ENCODE measurements around the gene IGFBP7.

Gene IGFBP7

GRCh38 chr4:57042711-57043169 is 67.4 kb downstream of the IGFBP7 start:
- DNase-seq (ENCODE audit: low spot score): peak; percentile 21

GRCh38 chr4:57041020-57041419 is 69.2 kb downstream of the IGFBP7 start:
- DNase-seq (ENCODE audit: low spot score): no peak

GRCh38 chr4:57040510-57040909 is 69.7 kb downstream of the IGFBP7 start:
- DNase-seq (ENCODE audit: low spot score): no peak

- peak; percentile 20 for DNase-seq (ENCODE audit: low spot score)
Measured at GRCh38 chr4:57039345-57039744, 70.8 kb downstream of the IGFBP7 start.

GRCh38 chr4:57037982-57038604 is 72.1 kb downstream of the IGFBP7 start:
- DNase-seq (ENCODE audit: low spot score): peak; percentile 70

GRCh38 chr4:57034520-57034919 is 75.7 kb downstream of the IGFBP7 start:
- no peak for DNase-seq (ENCODE audit: low spot score)

GRCh38 chr4:57023104-57023503 is 87.1 kb downstream of the IGFBP7 start:
- DNase-seq (ENCODE audit: low spot score): peak; percentile 47

GRCh38 chr4:57020467-57021101 is 89.6 kb downstream of the IGFBP7 start:
- DNase-seq (ENCODE audit: low spot score): peak; percentile 67

- DNase-seq (ENCODE audit: low spot score): no peak
Measured at GRCh38 chr4:57018980-57019379, 91.2 kb downstream of the IGFBP7 start.

- DNase-seq (ENCODE audit: low spot score): no peak
Measured at GRCh38 chr4:57013543-57014120, 96.6 kb downstream of the IGFBP7 start.

GRCh38 chr4:56999751-57000150 is 110.4 kb downstream of the IGFBP7 start:
- no peak for DNase-seq (ENCODE audit: low spot score)

GRCh38 chr4:56995525-56995924 is 114.7 kb downstream of the IGFBP7 start:
- DNase-seq (ENCODE audit: low spot score): peak; percentile 77

- DNase-seq (ENCODE audit: low spot score): no peak
Measured at GRCh38 chr4:56990109-56990905, 119.9 kb downstream of the IGFBP7 start.

- DNase-seq (ENCODE audit: low spot score): no peak
Measured at GRCh38 chr4:56986952-56987351, 123.2 kb downstream of the IGFBP7 start.

GRCh38 chr4:56986192-56986591 is 124.0 kb downstream of the IGFBP7 start:
- DNase-seq (ENCODE audit: low spot score): no peak

GRCh38 chr4:56981795-56982201 is 128.4 kb downstream of the IGFBP7 start:
- DNase-seq (ENCODE audit: low spot score): no peak
